ENCODE data around the gene LYL1.

LYL1 gene

GRCh38 chr19:13128583-13128982 is 25.9 kb upstream of the LYL1 start:
- DNase-seq = no peak

GRCh38 chr19:13127811-13128575 is 25.3 kb upstream of the LYL1 start:
- DNase-seq = no peak

GRCh38 chr19:13127051-13127450 is 24.4 kb upstream of the LYL1 start:
- DNase-seq = no peak

- no peak for DNase-seq
Measured at GRCh38 chr19:13122980-13123957, 20.6 kb upstream of the LYL1 start.

- no peak for DNase-seq
Measured at GRCh38 chr19:13122275-13122878, 19.7 kb upstream of the LYL1 start.

- DNase-seq = no peak
Measured at GRCh38 chr19:13121551-13122274, 19.1 kb upstream of the LYL1 start.

GRCh38 chr19:13120817-13121216 is 18.2 kb upstream of the LYL1 start:
- DNase-seq = no peak

GRCh38 chr19:13120031-13120430 is 17.4 kb upstream of the LYL1 start:
- no peak for DNase-seq

- DNase-seq = no peak
Measured at GRCh38 chr19:13119627-13120026, 17.0 kb upstream of the LYL1 start.

- no peak for DNase-seq
Measured at GRCh38 chr19:13118424-13119193, 16.0 kb upstream of the LYL1 start.

- no peak for DNase-seq
Measured at GRCh38 chr19:13117772-13118423, 15.2 kb upstream of the LYL1 start, which contains the start of gene NACC1. NACC1 (plus strand) TSS chr19:13118264; CDS start chr19:13135208, 16,944 bp downstream.

GRCh38 chr19:13117176-13117771 is 14.6 kb upstream of the LYL1 start:
- no peak for DNase-seq

GRCh38 chr19:13116282-13117175 is 13.9 kb upstream of the LYL1 start, which contains the start of gene TRMT1:
TRMT1 (minus strand) TSS chr19:13116740; CDS start chr19:13116399, 341 bp downstream.
- DNase-seq = peak; percentile 37

- DNase-seq = no peak
Measured at GRCh38 chr19:13115936-13116281, 13.3 kb upstream of the LYL1 start.

GRCh38 chr19:13112555-13112954 is 9.9 kb upstream of the LYL1 start:
- DNase-seq = no peak

- no peak for DNase-seq
Measured at GRCh38 chr19:13110099-13110610, 7.5 kb upstream of the LYL1 start.

- DNase-seq = no peak
Measured at GRCh38 chr19:13109361-13110098, 6.9 kb upstream of the LYL1 start.

- no peak for DNase-seq
Measured at GRCh38 chr19:13104848-13105711, 2.4 kb upstream of the LYL1 start.

Data from NCI-H187 treated with DMSO at 0.1 percent for 48 hours (cell line).